ENCODE measurements around the gene NAALADL2. TPM values are rescaled to one million over a fixed set of nuclear protein-coding genes. Genes with fewer than 3 reads are reported as not detected.

The NAALADL2 gene
- total and polyA plus RNA-seq, 7 donors, result 0.56 to 3.3 (median 1.6) TPM

DNA sequence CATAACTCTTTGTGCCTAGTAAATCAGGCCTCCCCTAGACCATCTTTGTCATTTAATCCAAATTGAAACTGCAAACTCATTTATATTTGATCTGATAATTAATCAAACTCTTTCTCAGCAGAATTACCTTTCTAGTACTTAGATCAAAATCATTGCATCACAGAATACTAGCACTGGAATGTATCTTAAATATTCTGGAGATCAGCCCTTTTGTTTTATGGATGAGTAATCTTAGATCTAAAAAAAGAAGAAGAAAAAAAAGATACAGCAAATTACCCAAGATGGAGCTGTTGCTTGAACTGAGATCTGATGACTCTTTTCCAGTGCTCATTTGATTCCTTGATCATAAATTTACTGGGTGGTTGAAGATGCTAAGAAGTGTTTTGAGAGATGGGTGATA, 47.9 kb downstream of the NAALADL2 start:
- DNase-seq (no peak), ATAC-seq (no peak)
- no peaks in the 10 kb centered on the region for H3K27me3 ChIP-seq (ENCODE audit: insufficient read depth in 3 of 3, low read length in 2 of 3)
- H3K27ac ChIP-seq, result no peak overlapping the region
- no peaks in the 10 kb centered on the region for H3K36me3 ChIP-seq (ENCODE audit: insufficient read depth in 1 of 2, low read depth in 1 of 2)
- H3K4me3 ChIP-seq, result no peak overlapping the region
- H3K9me3 ChIP-seq, result no peaks in the 10 kb centered on the region
- H3K4me1 ChIP-seq, result no peaks in the 10 kb centered on the region
- intact Hi-C loops (cut with DNase I), result no loop called here
- TF ChIP-seq, protein P1, sequence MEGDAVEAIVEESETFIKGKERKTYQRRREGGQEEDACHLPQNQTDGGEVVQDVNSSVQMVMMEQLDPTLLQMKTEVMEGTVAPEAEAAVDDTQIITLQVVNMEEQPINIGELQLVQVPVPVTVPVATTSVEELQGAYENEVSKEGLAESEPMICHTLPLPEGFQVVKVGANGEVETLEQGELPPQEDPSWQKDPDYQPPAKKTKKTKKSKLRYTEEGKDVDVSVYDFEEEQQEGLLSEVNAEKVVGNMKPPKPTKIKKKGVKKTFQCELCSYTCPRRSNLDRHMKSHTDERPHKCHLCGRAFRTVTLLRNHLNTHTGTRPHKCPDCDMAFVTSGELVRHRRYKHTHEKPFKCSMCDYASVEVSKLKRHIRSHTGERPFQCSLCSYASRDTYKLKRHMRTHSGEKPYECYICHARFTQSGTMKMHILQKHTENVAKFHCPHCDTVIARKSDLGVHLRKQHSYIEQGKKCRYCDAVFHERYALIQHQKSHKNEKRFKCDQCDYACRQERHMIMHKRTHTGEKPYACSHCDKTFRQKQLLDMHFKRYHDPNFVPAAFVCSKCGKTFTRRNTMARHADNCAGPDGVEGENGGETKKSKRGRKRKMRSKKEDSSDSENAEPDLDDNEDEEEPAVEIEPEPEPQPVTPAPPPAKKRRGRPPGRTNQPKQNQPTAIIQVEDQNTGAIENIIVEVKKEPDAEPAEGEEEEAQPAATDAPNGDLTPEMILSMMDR (IDR thresholded peaks at IDR 0.05), result no peak

DNA sequence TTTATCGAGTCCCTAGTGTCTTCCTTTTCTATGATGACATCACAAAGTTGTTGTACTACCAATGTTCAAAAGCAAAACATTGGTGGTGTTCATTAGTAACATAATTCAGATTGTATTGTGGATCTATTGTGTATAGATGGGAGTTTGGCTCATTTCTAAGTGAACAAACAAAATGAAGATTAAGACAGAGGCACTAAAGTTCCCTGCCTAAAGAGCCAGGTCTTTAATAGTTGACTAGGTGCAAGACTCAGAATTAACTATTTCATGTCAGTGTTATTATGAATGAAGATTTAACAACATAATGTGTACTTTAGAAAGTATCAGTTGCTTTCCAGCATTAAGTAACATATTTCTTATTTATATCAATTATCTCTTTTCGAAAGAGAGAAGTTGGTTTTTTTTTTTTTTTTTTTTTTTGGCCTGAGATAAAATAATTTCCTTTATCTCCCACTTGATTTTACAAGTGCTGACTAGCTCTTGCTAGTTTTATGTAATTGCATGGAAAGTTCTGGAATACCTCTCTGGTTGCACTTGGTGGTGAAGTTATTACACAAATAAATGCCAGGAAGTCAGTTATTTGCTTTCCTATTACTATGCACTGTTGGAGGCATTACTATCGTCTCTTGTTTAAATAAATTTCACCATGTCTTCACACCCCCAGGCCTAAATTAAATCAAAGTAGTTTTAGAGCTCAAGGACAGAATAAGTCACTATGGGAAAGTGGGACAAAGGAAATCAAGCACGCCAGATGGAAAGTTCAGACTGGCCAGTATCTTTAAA, 48.7 kb downstream of the NAALADL2 start:
- TF ChIP-seq, protein P1 (IDR thresholded peaks at IDR 0.05), result no peak

DNA sequence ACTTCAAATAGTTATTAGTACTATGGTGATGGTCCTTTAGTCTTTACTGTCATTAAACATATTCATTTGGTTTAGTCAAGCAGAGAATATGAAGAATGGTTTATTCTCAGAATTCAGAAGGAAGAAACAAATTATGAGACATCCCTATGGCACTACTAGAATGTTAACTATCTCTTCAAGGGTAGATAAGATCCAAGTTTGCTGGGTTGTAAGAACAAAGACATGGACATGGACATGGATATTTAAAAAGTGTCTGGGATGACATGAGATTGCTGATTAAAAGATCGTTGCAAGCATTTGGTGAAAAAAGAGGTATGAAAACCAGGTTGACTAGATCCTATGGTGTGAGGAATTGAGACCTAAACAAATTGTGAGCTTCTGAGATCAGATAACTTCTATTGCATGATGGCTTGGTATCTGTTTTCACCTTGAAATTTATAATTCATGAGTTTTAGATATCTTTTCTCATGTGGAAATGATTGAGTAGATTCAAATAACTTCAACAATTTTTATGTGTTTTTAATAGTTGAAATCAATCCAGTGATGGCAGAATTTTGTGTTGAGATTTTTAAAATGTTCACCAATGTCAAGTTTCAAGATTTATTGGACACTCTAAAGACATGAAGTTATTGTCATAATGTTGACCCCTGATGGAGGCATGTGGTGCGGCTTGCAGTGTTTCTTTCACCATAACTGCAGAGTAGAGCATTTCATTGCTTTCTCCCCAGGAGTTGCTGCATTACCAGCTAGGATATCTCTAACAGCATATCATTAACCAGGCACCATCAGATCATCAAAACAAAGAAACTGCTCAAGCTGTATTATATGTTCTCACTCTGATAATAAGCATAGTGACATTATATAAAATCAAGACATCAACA, 72.6 kb downstream of the NAALADL2 start:
- Histone ChIP-seq H3K36me3 (ENCODE audit: insufficient read depth in 1 of 2, low read depth in 1 of 2) (no peaks in the 10 kb centered on the region), H3K4me1 (no peaks in the 10 kb centered on the region), H3K4me3 (no peak overlapping the region), H3K9me3 (no peaks in the 10 kb centered on the region), H3K27ac (no peak overlapping the region), H3K27me3 (ENCODE audit: insufficient read depth in 3 of 3, low read length in 2 of 3) (no peaks in the 10 kb centered on the region)
- 31 to 85% (median 82%) methylated on average over 2 of the region's 2 CpGs for WGBS, 3 donors
- ATAC-seq, result no peak
- intact Hi-C loops (cut with DNase I), result no loop called here
- DNase-seq, result no peak
- TF ChIP-seq, protein P1 (IDR thresholded peaks at IDR 0.05), result no peak

More for the DNA sequence above, 48.7 kb downstream of the NAALADL2 start:
- H3K27me3 ChIP-seq (ENCODE audit: insufficient read depth in 3 of 3, low read length in 2 of 3), result no peaks in the 10 kb centered on the region
- H3K4me1 ChIP-seq, result no peaks in the 10 kb centered on the region
- H3K36me3 ChIP-seq (ENCODE audit: insufficient read depth in 1 of 2, low read depth in 1 of 2), result no peaks in the 10 kb centered on the region
- 85 to 88% (median 86%) methylated on average over 4 of the region's 4 CpGs for WGBS, 3 donors
- intact Hi-C loops (cut with DNase I), result no loop called here
- no peaks in the 10 kb centered on the region for H3K9me3 ChIP-seq
- DNase-seq (no peak), ATAC-seq (no peak)
- no peak overlapping the region for H3K27ac ChIP-seq
- no peak overlapping the region for H3K4me3 ChIP-seq

DNA sequence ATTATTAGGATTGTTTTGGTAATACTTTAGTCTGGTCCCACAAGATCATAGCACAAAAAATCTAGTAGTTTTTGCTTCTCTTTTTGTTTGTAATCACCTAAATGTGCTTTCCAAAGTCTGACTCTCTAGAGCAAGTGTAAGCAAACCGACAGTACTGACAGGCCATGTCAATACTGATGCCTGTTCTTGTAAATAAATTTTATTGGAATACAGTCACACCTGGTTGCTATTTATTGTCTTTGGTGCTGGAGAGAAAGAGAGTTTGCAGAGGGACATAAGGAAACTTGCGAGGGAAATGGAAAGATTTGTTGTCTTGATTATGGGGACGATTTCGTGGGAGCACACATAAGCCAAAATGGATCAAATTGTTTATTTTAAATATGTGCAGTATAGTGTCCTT, 77.5 kb downstream of the NAALADL2 start:
- TF ChIP-seq, protein P1 (IDR thresholded peaks at IDR 0.05), result no peak
- ATAC-seq (no peak), DNase-seq (no peak)
- H3K27ac ChIP-seq, result no peak overlapping the region
- 89 to 93% (median 90%) methylated on average over 4 of the region's 4 CpGs for WGBS, 3 donors
- H3K9me3 ChIP-seq, result no peaks in the 10 kb centered on the region
- H3K36me3 ChIP-seq (ENCODE audit: insufficient read depth in 1 of 2, low read depth in 1 of 2), result no peaks in the 10 kb centered on the region
- intact Hi-C loops (cut with DNase I), result no loop called here
- H3K4me1 ChIP-seq, result no peaks in the 10 kb centered on the region
- no peak overlapping the region for H3K4me3 ChIP-seq
- no peaks in the 10 kb centered on the region for H3K27me3 ChIP-seq (ENCODE audit: insufficient read depth in 3 of 3, low read length in 2 of 3)

Data from psoas muscle (tissue), 8 donors.